Smooth muscle cell of the coronary artery (primary cell): ENCODE results near the gene TRMT61B. TPM values are rescaled to one million over a fixed set of nuclear protein-coding genes. Genes with fewer than 3 reads are reported as not detected.

Experiments used
- total RNA-seq: library from RNA; depleted of rRNA; stranded (reverse); fragments of >200 nt; gene quantifications from 2 replicates; pipeline ENCODE4 v1.2.3, GENCODE V29; 2014; ENCODE audit warnings: low replicate concordance

TRMT61B gene
- 11.0 and 12.0 TPM in 2 replicates for total RNA-seq

GRCh38 chr2:28870146-28870891 lies at the start of gene TRMT61B:
Gene TRMT61B (minus strand): TSS chr2:28870309. CDS start chr2:28870277, 32 bp downstream.

GRCh38 chr2:28894470-28895188 lies 24.5 kb upstream of the TRMT61B start, which contains the start of gene WDR43:
Gene WDR43 (plus strand): TSS chr2:28894667. CDS start chr2:28894699, 32 bp downstream.

GRCh38 chr2:28810384-28811285 lies 59.5 kb downstream of the TRMT61B start, which contains the start of gene SPDYA:
Gene SPDYA (plus strand): TSS chr2:28810834. CDS start chr2:28816015, 5,181 bp downstream.

Other genes with a start within 250 kb of the TRMT61B start
- gene PPP1CB, start 118.5 kb downstream of the TRMT61B start, total RNA-seq: 119 and 174 TPM in 2 replicates
- 0.12 and 0.53 TPM in 2 replicates for gene SPDYA, start 59.5 kb downstream of the TRMT61B start, total RNA-seq
- 54.6 and 122 TPM in 2 replicates for gene WDR43, start 24.4 kb upstream of the TRMT61B start, total RNA-seq
- gene TOGARAM2, start 111.0 kb upstream of the TRMT61B start, total RNA-seq: 0.23 TPM in 1 of 2 replicates, not detected in the other
- gene PCARE, start 204.2 kb upstream of the TRMT61B start, total RNA-seq: not detected in 2 replicates
- gene CLIP4, start 245.1 kb upstream of the TRMT61B start, total RNA-seq: 41.3 and 80.7 TPM in 2 replicates